Embryonic facial prominence (tissue), 1 donor: Measurements from ENCODE around the gene FADS6.
"Not testable (repeated sequence)": the region's sequence is repeated elsewhere in the genome, so short reads cannot be mapped to it uniquely, and the experiment has no call there.

ENCODE experiments used
- DNase-seq: peaks from one replicate; pipeline ENCODE4 v3.0.0-alpha.2; 2016; ENCODE audit errors: extremely low spot score

The FADS6 gene

DNA sequence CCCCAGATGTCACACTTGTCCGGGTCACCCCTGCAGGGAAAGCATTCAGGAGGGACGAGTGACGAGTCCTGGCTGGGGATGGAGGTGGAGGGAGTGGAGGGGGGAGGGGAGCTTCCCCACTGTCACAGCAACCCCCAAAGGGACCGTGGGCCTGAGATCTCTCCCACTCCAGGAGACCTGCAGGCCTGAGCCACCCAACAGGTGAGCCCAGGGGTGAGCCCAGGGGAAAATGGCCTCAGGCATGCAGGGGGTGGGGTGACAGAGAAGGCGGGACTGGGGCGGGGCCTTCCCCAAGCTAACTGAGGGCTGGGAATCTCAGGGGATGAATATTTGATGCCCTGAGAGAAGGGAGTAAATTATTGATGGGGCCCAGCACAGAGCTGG, 27.2 kb upstream of the FADS6 start:
- no peak for DNase-seq

DNA sequence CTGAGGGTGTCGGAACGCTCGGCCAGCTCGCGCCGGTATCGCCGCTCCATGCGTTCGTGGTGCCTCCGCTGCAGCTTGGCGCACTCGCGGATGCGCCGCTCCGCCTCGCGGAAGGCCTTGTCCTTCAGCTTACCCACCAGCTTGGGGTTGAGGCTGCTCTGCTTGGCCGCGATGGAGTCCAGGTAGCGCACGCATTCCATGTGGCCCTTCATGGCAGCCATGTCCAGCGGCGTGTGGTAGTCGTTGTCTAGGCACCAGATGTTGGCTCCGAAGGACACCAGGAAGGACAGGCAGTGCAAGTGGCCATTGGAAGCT, 26.8 kb upstream of the FADS6 start:
- DNase-seq = no peak

DNA sequence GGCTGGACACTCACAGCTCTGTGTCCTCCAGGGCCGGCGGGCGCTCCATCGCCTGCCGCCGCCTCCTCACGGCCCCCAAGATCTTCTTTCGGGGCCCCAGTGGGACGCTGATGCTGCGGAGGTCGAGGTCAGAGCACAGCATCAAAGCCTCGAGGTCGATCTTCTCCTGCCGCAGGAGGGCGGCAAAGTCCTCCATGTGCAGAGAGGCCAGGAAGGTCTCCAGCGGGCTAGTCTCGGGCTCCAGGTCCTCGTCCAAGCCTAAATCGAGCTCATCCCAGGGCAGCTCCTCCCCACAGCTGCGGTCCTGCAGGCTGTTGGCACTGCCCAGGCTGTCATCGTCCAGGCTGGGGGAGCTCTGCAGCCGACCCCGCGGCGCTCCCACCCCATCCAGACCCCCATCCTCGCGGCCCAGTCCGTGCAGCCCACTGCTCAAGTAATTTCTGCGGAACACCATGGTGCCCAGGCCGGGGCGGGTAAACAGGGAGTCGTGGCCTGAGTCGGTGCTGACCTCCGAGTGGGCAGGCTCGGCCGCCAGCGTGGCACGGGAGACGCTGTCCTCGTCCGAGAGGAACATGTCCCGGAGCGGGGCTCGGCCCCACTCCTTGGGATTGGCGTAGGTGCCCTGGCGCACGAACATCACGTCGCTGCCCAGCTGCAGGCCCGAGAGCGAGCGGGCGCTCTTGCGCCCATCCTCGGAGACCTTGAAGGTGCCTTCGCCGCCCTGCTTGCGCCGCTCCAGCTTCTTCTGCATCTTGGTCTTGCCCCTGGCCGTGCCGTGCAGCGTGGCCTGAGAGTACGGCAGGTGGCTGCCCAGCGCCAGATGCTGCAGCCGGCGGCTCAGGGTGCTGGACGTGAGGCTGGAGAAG, 26.2 kb upstream of the FADS6 start:
- no peak for DNase-seq

DNA sequence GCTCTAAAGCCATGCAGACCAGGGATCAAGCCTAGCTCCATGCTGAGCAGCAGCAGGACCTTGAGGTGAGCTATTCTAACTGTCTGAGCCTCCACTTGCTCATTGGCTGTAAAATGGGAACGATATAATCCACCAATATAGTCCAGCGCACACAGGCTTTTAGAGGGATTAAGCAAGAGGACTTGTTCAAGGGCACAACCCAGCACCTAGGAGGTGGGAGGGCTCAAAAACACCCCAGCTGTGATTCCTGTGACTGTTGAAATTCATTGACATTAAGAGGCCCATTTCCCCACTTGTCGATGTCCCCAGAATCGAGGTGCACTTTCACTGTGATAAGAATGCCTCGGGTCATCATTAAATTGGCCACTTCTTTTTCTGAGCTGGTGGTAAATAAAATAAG, 25.5 kb upstream of the FADS6 start:
- DNase-seq = no peak

DNA sequence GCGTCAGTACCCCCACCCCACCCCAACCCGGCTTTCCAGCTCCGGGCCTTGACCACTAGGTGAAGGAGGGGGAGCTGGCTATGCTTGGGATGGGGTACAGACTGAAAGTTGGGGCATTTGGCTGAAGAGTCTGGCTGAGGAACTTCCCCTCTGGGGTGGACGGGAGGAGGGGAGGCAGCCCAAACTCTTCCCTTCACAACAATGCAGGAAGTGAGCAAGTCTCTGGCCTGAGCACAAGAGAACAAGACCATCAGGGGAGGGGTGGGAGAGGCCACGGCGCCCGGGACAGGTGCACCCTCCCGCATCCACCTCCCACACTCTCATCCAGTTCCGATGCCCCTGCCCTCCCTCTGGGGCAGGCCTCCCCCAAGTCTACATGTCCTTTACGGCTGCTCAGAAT, 24.0 kb upstream of the FADS6 start:
- DNase-seq = no peak

DNA sequence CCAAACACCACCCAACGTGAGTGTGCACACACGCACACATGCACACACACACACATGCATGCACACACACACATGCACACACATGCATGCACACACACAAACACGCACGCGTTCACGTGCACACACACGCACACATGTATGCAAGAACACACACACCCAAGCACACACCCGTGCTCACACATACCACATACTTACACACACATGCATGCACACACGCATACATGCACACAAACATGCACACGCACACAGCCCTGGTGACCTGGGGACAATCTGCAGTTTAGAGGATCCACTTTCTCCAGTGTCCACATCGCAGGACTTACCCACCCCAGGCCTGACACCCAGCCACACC, 23.4 kb upstream of the FADS6 start:
- DNase-seq = no peak

DNA sequence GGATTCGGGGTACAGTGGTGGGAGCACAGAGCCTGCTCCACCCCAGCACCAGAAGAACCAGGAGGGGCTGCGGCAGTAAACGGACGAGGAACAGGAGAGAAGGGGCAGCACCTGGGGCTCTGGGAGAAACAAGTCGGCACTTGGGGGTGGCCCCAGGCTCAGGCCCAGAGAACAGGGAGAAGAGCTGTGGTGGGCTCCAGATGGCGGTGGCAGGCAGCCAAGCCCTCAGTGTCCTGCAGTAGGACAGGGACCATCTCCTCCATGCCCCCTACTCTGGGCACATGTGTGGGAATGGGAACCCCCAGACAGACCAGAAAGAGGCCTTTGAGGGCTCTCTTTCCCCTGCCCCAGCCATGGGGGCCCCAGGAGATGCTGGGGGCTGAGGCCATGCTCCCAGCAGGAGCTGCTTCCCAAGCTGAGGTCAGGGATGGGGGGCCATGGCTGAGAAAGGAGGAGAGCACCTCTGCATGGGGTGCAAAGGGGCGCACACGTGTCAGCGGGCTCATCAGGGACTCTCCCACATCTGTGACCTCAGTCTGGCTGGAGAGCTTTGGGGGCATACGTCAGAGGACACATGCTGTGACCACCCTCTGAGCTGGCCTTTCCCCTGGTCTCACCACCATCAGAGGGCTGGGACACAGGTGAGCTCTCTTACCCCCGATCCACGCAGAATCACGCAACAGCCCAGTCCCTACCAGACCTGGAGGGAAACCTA, 22.9 kb upstream of the FADS6 start:
- DNase-seq = no peak

DNA sequence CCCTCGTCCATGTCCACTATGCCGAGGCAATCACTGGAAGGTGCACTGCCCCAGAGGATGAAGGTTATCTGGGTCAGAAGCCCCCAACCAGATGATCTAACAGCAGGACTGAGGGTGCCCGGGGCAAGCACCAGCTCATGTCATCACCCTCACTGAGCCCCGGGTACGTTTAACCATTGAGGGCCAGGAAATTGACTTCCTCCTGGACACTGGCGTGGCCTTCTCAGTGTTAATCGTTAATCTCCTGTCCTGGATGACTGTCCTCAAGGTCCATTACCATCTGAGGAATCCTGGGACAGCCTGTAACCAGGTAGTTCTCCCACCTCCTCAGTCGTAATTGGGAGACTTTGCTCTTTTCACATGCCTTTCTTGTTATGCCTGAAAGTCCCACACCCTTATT, 18.0 kb upstream of the FADS6 start:
- not testable (repeated sequence) for DNase-seq

DNA sequence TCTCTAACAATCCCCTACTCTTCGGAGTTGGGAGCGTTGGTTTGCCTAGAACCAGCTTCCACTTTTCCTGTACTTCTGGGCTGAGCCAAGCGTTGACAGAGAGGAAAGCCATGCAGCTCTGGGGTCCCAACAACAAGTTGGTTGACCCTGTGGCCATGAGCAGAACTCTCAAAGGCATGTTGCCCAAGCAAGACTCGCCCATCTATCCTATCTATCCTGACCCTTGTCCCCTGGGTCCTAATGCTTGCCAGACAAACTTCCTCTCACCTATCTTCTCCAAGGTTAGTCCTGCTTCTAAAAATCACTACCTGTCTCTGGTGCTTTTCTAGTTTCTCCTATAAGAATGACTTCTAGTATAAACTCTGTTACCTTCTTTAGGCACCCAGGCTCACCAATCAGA, 15.7 kb upstream of the FADS6 start:
- DNase-seq = not testable (repeated sequence)

DNA sequence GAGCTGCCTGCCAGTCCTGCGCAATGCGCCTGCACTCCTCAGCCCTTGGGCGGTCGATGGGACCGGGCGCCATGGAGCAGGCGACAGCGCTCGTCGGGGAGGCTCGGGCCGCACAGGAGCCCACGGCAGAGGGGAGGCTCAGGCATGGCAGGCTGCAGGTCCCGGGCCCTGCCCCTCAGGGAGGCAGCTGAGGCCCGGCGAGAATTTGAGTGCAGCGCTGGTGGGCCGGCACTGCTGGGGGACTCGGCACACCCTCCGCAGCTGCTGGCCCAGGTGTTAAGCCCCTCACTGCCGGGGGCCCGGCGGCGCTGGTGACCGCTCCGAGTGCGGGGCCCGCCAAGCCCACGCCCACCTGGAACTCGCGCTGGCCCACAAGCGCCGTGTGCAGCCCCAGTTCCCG, 13.6 kb upstream of the FADS6 start:
- no peak for DNase-seq

DNA sequence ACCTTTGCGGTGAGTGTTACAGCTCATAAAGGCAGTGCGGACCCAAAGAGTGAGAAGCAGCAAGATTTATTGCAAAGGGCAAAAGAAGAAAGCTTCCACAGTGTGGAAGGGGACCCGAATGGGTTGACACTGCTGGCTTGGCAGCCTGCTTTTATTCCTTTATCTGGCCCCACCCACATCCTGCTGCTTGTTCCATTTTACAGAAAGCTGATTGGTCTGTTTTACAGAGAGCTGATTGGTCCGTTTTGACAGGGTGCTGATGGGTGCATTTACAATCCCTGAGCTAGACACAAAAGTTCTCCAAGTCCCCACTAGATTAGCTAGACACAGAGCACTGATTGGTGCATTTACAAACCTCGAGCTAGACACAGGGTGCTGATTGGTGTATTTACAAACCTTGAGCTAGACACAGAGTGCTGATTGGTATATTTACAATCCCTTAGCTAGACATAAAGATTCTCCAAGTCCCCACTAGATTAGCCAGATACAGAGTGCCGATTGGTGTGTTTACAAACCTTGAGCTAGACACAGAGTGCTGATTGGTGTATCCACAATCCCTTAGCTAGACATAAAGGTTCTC, 12.9 kb upstream of the FADS6 start:
- not testable (repeated sequence) for DNase-seq

DNA sequence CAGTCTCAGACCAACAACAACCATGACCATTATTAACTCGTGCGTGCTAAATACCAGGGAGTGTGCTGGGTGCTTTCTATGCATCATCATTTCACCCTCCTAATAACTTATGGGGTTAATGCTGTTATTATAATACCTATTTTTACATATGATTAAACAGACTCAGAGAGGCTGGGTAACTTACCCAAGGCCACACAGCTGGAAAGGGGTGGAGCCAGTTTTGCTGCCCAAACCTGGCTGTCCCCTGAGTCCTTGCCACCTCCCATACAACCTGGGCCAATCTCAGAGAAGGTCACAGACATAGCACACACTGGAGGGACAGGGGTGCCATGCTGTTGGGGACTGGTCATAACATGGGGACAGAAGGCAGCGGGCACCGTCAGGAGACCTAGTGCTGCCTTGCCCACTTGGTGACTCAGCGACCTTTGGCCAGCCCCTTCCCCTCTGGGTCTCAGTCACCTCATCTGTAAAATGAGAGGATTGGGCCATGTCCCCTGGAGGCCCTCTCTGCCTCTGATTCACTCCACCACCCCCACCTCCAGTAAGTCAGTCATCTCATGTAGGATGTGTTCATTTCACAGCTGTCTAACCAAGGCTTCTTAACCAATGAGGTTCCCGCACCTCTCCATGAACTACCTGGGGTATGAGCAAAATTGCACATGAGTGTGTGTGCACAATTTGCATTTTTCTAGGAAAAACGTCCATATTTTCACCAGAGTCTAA, 11.4 kb upstream of the FADS6 start:
- no peak for DNase-seq

DNA sequence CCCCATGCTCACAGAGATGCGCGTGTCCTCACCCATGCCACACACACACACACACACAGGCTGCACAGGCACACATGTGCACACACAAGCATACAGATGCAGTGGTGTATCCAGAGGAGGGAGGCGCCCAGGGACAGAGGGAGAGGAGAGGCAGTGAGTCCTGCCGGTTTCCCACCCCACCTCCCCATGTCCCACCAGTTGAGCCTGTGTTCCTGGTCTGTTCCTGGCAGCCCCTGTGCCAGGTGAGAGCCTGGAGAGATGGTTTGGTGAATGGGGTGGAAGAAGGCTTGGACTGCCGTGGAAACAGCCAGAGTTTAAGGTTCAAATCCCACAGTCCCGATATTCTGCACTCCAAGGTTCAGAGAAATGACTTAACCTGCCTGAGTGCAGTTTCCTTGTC, 10.2 kb upstream of the FADS6 start:
- no peak for DNase-seq

DNA sequence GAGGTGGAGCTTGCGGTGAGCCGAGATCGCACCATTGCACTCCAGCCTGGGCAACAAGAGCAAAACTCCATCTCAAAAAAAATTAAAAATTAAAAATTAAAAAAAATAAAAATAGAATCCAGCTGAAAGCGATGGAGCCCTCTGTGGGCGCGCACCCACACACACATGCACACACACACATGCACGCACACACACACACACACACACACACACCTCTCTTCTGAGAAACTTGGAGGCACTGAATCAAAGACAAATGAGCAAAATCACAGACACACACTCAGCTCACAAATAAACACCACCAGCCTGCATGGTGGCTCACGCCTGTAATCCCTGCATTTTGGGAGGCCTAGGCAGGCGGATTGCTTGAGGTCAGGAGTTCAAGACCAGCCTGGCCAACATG, 9.6 kb upstream of the FADS6 start:
- DNase-seq = no peak

DNA sequence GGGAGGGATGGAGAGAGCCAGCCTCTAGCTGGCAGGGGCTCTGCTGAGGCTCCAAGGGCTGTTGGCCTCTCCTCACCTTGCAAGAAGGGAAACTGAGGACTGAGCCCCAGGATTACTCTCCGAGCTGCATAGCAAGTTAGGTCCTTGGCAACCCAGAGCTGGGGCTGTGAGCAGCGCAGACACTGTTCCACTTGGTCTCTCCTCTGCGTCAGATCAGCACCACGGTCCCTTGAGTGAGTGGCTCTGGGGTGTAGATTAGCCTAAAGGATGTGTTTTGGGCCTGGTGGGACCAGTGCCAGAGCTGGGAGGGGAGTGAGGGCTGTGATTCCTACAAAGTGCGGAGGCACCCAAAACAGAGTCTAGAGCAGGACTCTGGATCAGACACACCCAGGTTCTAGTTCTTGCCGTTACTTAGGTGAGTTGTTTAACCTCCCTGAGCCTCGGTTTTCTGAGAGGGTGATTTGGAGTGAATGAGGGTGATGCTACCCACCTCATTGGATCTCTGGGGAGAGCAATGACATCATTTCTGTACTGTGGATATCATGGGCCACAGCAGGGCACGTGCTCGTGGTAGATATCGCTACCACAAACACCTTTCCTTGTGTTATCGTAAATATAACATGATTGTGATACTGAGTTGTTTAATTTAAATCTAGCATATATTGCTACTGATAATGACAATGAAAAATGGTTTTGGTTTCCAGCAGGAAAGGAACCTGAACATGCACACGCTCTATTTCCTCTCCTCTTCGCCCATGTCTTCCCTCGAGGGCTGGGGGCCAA, 8.1 kb upstream of the FADS6 start:
- DNase-seq = no peak

DNA sequence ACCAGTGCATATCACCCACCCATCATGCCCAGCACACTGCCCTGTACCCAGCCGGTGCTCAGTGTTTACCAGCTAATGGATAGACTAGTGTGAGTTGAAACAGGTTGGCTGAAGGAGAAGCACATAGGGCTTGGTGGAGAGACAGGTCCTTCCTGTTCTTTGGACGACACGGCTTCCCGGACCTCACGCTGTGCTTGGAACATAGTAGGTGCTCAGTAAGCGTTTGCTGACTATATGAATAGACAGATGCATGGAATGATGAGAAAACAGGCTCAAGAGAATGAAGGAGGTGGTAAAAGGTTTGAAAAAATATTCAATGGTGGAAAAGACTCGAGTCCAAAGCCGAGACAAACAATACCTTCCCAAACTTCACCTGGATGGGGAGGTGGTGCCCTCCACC, 6.8 kb upstream of the FADS6 start:
- DNase-seq = no peak

DNA sequence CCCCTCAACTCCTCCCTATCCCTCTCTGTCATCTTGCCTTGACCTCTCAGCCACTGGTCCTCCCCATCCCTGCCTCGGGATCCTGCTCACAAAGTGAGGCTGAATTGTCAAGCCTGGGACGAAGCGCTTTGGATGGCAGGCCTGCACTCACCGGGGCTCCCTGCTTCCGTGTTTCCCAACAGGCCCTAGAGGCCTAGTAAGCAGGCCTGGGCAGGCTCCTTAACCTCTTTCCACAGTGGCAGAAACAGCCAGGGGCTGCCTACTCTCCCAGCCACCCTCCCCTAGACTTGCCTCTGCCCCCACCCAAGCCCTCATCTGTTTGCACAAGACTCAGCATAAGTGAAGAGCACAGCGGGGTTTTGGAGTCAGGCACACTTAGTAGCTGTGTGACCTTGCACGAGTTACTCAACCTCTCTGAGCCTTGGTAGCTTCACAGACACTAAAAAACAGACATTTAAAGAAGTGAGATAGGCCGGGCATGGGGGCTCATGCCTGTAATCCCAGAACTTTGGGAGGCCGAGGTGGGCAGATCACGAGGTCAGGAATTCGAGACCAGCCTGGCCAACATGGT, 5.0 kb upstream of the FADS6 start:
- DNase-seq = no peak

DNA sequence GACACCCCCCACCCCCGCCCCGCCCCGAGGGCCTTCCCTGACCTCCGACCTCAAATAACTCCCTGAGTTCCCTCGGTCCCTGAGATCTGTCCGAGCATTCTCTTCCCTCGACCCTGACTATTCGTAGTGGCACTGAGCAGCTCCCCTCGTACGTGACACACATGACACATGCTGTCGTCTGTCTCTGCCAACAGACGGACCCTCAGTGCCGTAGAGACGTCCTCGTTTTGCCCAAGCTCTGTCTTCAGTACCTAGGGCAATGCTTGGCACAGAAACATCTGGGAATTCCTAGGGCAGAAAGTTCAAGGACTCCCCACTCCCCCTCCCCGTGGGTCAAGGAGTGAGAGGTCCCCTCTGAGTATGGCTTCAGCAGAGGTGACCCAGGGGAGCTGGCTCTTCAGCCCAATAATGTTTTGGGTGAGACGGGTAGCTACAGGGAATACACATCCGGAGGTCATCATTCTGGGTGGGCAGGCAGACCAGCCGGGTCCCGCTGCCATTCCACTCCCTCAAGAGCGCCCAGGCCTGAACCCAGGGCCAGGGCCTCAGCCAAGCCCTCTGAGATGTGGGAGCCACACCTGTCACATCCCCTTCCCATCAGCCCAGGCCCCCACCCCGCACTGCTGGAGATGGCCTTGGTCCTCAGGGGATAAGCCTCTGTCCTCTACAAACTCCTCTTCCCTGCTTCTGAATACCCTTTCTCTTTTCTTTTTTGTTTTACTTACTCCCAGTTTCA, 671 bp upstream of the FADS6 start:
- DNase-seq = no peak

DNA sequence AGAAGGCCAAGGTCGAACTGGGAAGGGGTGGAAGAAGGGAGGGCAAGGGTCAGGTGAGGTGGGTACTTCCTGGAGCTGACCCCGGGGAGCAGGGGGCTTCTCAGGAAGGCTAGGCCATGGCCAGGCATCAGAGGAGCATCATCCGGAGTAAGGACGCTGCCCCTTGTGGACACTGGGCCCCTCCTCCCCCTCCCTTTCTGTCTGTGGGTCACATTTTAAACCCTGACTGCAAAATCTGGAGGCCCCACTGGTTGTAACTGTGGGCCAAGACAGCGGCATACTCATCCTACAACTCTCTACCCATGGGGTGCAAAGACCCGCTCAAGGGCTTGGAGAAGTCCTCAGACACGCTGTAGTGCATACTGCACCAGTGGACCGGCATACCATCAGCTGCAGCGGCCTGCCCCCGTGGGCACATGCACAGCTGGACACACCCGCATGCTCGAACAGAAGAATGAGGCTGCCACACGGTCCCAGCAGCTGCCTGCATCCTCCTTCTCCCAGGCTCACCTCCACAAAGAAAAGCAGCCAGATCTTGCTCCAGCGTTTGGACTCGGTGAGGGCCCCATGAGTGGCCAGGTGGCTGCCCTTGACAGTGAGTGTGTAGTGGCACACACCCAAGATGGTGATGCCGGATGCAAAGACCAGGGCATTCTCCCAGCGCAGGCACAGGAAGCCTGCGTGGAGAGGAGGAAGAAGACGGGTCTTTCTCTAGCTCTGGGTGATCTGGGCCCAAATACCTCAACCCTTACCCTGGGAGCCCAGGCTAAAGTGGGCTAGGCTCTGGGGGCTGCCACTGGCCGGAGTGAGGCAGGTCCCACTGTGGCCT, 1.2 kb downstream of the FADS6 start:
- DNase-seq = no peak

DNA sequence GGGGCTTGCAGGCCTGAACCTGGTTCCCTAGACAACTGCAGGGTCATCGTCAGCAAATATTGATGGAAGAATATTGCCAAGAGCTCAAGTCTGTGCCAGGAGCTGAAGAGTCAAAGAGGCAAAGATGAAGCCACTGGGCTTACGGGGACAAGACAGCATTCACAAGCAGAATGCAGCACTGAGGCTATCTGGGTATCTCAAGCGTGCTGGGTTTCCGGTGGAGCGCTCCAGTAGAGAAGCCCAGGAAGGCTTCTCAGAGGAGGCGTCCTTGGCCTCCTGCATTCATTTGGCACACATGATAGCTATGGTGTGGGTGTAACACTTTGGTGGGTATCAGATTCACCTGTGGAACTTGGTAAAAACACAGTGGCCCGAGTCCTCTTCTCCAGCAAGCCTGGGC, 2.9 kb downstream of the FADS6 start:
- DNase-seq = no peak
